GM15510 (cell line): ENCODE measurements around the gene FKBP15.

ENCODE experiments used
- POLR2A ChIP-seq: IDR thresholded peaks from 3 replicates; pipeline ENCODE4 v1.6.1; 2011; ENCODE audit warnings: borderline replicate concordance; ENCODE audit not compliant: insufficient read length; ENCODE audit errors: extremely low read depth

The FKBP15 gene

GRCh38 chr9:113150670-113151611, 70.1 kb downstream of the FKBP15 start, which contains the start of gene SLC31A2:
Gene SLC31A2 (plus strand): TSS chr9:113151007. CDS start chr9:113151075, 68 bp downstream.
- TF ChIP-seq POLR2A = peak; percentile 45

GRCh38 chr9:113148781-113149510, 72.1 kb downstream of the FKBP15 start:
- no peak for TF ChIP-seq POLR2A

- TF ChIP-seq POLR2A = no peak
Measured at GRCh38 chr9:113148372-113148705, 72.7 kb downstream of the FKBP15 start.

- TF ChIP-seq POLR2A = no peak
Measured at GRCh38 chr9:113143432-113144227, 77.4 kb downstream of the FKBP15 start.

- no peak for TF ChIP-seq POLR2A
Measured at GRCh38 chr9:113139953-113140352, 81.1 kb downstream of the FKBP15 start.

- no peak for TF ChIP-seq POLR2A
Measured at GRCh38 chr9:113139225-113139829, 81.8 kb downstream of the FKBP15 start.

GRCh38 chr9:113138760-113139159, 82.3 kb downstream of the FKBP15 start:
- TF ChIP-seq POLR2A = no peak

- TF ChIP-seq POLR2A = no peak
Measured at GRCh38 chr9:113137196-113138168, 83.6 kb downstream of the FKBP15 start.

- no peak for TF ChIP-seq POLR2A
Measured at GRCh38 chr9:113131689-113132151, 89.4 kb downstream of the FKBP15 start.

GRCh38 chr9:113129884-113130283, 91.2 kb downstream of the FKBP15 start:
- no peak for TF ChIP-seq POLR2A

GRCh38 chr9:113129466-113129865, 91.6 kb downstream of the FKBP15 start:
- TF ChIP-seq POLR2A = no peak

- no peak for TF ChIP-seq POLR2A
Measured at GRCh38 chr9:113125386-113126035, 95.6 kb downstream of the FKBP15 start.
